ENCODE results near the gene FBXO31.
"Not testable (repeated sequence)": the region's sequence is repeated elsewhere in the genome, so short reads cannot be mapped to it uniquely, and the experiment has no call there.

DNA sequence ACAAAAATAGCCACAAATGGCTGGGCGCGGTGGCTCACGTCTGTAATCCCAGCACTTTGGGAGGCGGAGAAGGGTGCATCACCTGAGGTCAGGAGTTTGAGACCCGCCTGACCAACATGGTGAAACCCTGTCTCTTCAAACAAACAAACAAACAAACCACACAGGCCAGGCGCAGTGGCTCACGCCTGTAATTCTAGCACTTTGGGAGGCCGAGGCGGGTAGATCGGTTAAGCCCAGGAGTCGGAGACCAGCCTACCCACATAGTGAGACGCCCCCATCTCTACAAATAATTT is 1.2 kb upstream of the FBXO31 start:
- not testable (repeated sequence) for TF ChIP-seq POLR2AphosphoS5, CTCF, POLR2A, EP300 (IDR thresholded peaks at IDR 0.05)
